Measurements from ENCODE around the gene TWF2. TPM values are rescaled to one million over a fixed set of nuclear protein-coding genes. Genes with fewer than 3 reads are reported as not detected.

The TWF2 gene
- total and polyA plus RNA-seq, 12 donors = 13.6 to 95.6 (median 48.4) TPM

- no peaks in the 10 kb centered on the region for H3K27me3 ChIP-seq
- TF ChIP-seq CTCF (IDR thresholded peaks at IDR 0.05) = no peak
- no peaks in the 10 kb centered on the region for H3K9me3 ChIP-seq (replicated peaks in 1 of 3)
- H3K27ac ChIP-seq = peak overlapping the region in 3 of 5 donors; percentile 69 to 80 (median 76)
- H3K4me1 ChIP-seq (replicated peaks in 1 of 2) = peaks cover 28 to 90% of the 10 kb centered on the region in 2 donors
- no peak for DNase-seq
- no peak overlapping the region for H3K4me3 ChIP-seq
- WGBS, 4 donors = 56 to 68% (median 64%) methylated on average over 1 of the region's 1 CpG
- intact Hi-C loops (cut with DNase I) = no loop called here
- H3K36me3 ChIP-seq (replicated peaks in 1 of 2) = peaks cover 0 to 98% of the 10 kb centered on the region in 2 donors
These were observed 35.3 kb downstream of the TWF2 start for GRCh38 chr3:52203701-52204100.

GRCh38 chr3:52202384-52203077 is 36.4 kb downstream of the TWF2 start:
- Histone ChIP-seq H3K27ac (peak overlapping the region; percentile 16 to 80 (median 72)), H3K36me3 (replicated peaks in 1 of 2) (peaks cover 0 to 86% of the 10 kb centered on the region in 2 donors), H3K9me3 (replicated peaks in 1 of 3) (no peaks in the 10 kb centered on the region), H3K4me1 (replicated peaks in 1 of 2) (peaks cover 30 to 86% of the 10 kb centered on the region in 2 donors), H3K4me3 (no peak overlapping the region), H3K27me3 (no peaks in the 10 kb centered on the region)
- TF ChIP-seq POLR2A (IDR thresholded peaks at IDR 0.05) (peak; percentile 45 to 52), CTCF (IDR thresholded peaks at IDR 0.05) (no peak)
- peak in 4 of 7 donors; percentile 60 to 74 (median 68) for DNase-seq
- WGBS, 4 donors = 41 to 49% (median 47%) methylated on average over 4 of the region's 4 CpGs
- intact Hi-C loops (cut with DNase I) = no loop called here

GRCh38 chr3:52200981-52201679 is 37.8 kb downstream of the TWF2 start:
- peak overlapping the region in 2 of 4 donors; percentile 65 to 74 for H3K4me3 ChIP-seq
- intact Hi-C loops (cut with DNase I) = no loop called here
- whole genome bisulfite sequencing, 4 donors = 49 to 66% (median 62%) methylated on average over 5 of the region's 5 CpGs
- DNase-seq = no peak
- TF ChIP-seq POLR2A (IDR thresholded peaks at IDR 0.05) (peak in 1 of 2 donors; percentile 8), CTCF (IDR thresholded peaks at IDR 0.05) (no peak)
- peaks cover 36 to 91% of the 10 kb centered on the region in 2 donors for H3K4me1 ChIP-seq (replicated peaks in 1 of 2)
- no peaks in the 10 kb centered on the region for H3K27me3 ChIP-seq
- peaks cover 0 to 72% of the 10 kb centered on the region in 2 donors for H3K36me3 ChIP-seq (replicated peaks in 1 of 2)
- no peaks in the 10 kb centered on the region for H3K9me3 ChIP-seq (replicated peaks in 1 of 3)
- H3K27ac ChIP-seq = peak overlapping the region; percentile 19 to 80 (median 72)

Data from adrenal gland (tissue), 12 donors.